H9 (cell line): ENCODE results near the gene CLPX. TPM values are rescaled to one million over a fixed set of nuclear protein-coding genes. Genes with fewer than 3 reads are reported as not detected.

Experiments used
- DNase-seq: peaks from one replicate; pipeline ENCODE4 v3.0.0-alpha.2; 2017
- H2AFZ ChIP-seq: one replicate; pipeline ENCODE4 v1.6.1; 2013; ENCODE audit warnings: mild to moderate bottlenecking, low read length, control low read depth, moderate library complexity
- H2AK5ac ChIP-seq: 2 replicates; pipeline ENCODE4 v1.6.1; 2013; ENCODE audit warnings: low read length, control low read depth, mixed read lengths; ENCODE audit not compliant: insufficient read length
- H2BK120ac ChIP-seq: one replicate; pipeline ENCODE4 v1.6.1; 2013; ENCODE audit warnings: low read depth, mild to moderate bottlenecking, low read length, control low read depth, inconsistent platforms; ENCODE audit not compliant: poor library complexity, severe bottlenecking
- H2BK12ac ChIP-seq: 2 replicates; pipeline ENCODE4 v1.6.1; 2013; ENCODE audit warnings: low read length, control low read depth, mixed read lengths, low read depth; ENCODE audit not compliant: insufficient read length
- H2BK15ac ChIP-seq: 2 replicates; pipeline ENCODE4 v1.6.1; 2013; ENCODE audit warnings: low read depth, low read length, control low read depth
- H2BK20ac ChIP-seq: one replicate; pipeline ENCODE4 v1.6.1; 2013; ENCODE audit warnings: low read depth, mild to moderate bottlenecking, low read length, control low read depth, inconsistent platforms; ENCODE audit not compliant: poor library complexity, severe bottlenecking
- H2BK5ac ChIP-seq: 2 replicates; pipeline ENCODE4 v1.6.1; 2013; ENCODE audit warnings: low read length, control low read depth, mixed read lengths; ENCODE audit not compliant: insufficient read length
- H3K14ac ChIP-seq: 2 replicates; pipeline ENCODE4 v1.6.1; 2013; ENCODE audit warnings: low read length, control low read depth; ENCODE audit not compliant: insufficient read depth
- H3K18ac ChIP-seq: 2 replicates; pipeline ENCODE4 v1.6.1; 2013; ENCODE audit warnings: low read depth, mild to moderate bottlenecking, mixed read lengths, low read length, control low read depth; ENCODE audit not compliant: insufficient read length
- H3K23ac ChIP-seq: 2 replicates; pipeline ENCODE4 v1.6.1; 2013; ENCODE audit warnings: low read length, control low read depth, mixed read lengths, low read depth; ENCODE audit not compliant: insufficient read length
- H3K23me2 ChIP-seq: 2 replicates; pipeline ENCODE4 v1.6.1; 2013; ENCODE audit warnings: low read depth, mild to moderate bottlenecking, mixed read lengths, low read length, control low read depth; ENCODE audit not compliant: insufficient read length, poor library complexity, severe bottlenecking
- H3K27ac ChIP-seq: 2 replicates; pipeline ENCODE4 v1.5.1; 2013; ENCODE audit warnings: low read length, control low read depth, mixed read lengths, low read depth; ENCODE audit not compliant: insufficient read length
- H3K27me3 ChIP-seq: 2 replicates; pipeline ENCODE4 v1.6.1; 2013; ENCODE audit warnings: low read length, control low read depth, inconsistent platforms; ENCODE audit not compliant: insufficient read depth
- H3K4ac ChIP-seq: 2 replicates; pipeline ENCODE4 v1.6.1; 2013; ENCODE audit warnings: low read depth, mild to moderate bottlenecking, control low read depth, inconsistent platforms, low read length, moderate library complexity
- H3K4me1 ChIP-seq: 2 replicates; pipeline ENCODE4 v1.6.1; 2013; ENCODE audit warnings: low read length, control low read depth, inconsistent platforms; ENCODE audit not compliant: insufficient read depth
- H3K4me2 ChIP-seq: 2 replicates; pipeline ENCODE4 v1.6.1; 2013; ENCODE audit warnings: low read length, control low read depth, mixed read lengths; ENCODE audit not compliant: insufficient read length, insufficient read depth
- H3K56ac ChIP-seq: 2 replicates; pipeline ENCODE4 v1.6.1; 2013; ENCODE audit warnings: low read depth, mild to moderate bottlenecking, mixed read lengths, low read length, control low read depth; ENCODE audit not compliant: insufficient read length
- H3K79me1 ChIP-seq: 2 replicates; pipeline ENCODE4 v1.6.1; 2013; ENCODE audit warnings: low read depth, mild to moderate bottlenecking, moderate library complexity, low read length, control low read depth, inconsistent platforms; ENCODE audit not compliant: insufficient read depth, poor library complexity, severe bottlenecking
- H3K79me2 ChIP-seq: 2 replicates; pipeline ENCODE4 v1.6.1; 2013; ENCODE audit warnings: low read length, control low read depth, inconsistent platforms; ENCODE audit not compliant: insufficient read depth
- H3K9ac ChIP-seq: 2 replicates; pipeline ENCODE4 v1.6.1; 2013; ENCODE audit warnings: low read length, control low read depth, mixed read lengths; ENCODE audit not compliant: insufficient read length; ENCODE audit errors: extremely low read depth
- H3K9me3 ChIP-seq: one replicate; pipeline ENCODE4 v1.6.1; 2013; ENCODE audit warnings: low read depth, low read length, inconsistent platforms; ENCODE audit not compliant: control insufficient read depth
- H3T11ph ChIP-seq: one replicate; pipeline ENCODE4 v1.6.1; 2013; ENCODE audit warnings: mild to moderate bottlenecking, low read length, control low read depth, inconsistent platforms
- H4K20me1 ChIP-seq: one replicate; pipeline ENCODE4 v1.6.1; 2013; ENCODE audit not compliant: control insufficient read depth, insufficient read length, insufficient read depth
- H4K5ac ChIP-seq: 2 replicates; pipeline ENCODE4 v1.6.1; 2013; ENCODE audit warnings: low read depth, mild to moderate bottlenecking, mixed read lengths, low read length, control low read depth; ENCODE audit not compliant: insufficient read length
- H4K8ac ChIP-seq: replicated peaks from 2 replicates; pipeline ENCODE4 v1.6.1; 2013; ENCODE audit warnings: low read length, control low read depth, mixed read lengths, low read depth; ENCODE audit not compliant: insufficient read length
- H4K91ac ChIP-seq: 2 replicates; pipeline ENCODE4 v1.6.1; 2013; ENCODE audit warnings: low read depth, mild to moderate bottlenecking, moderate library complexity, mixed read lengths, low read length, control low read depth; ENCODE audit not compliant: insufficient read length
- H3K27ac Mint-ChIP-seq, 3 experiments: 2 replicates in 2 of 3; 3 replicates in 1 of 3; pipeline ENCODE4 v1.8.0; 2020 to 2021; ENCODE audit warnings: mixed read lengths in 3 of 3, mild to moderate bottlenecking in 1 of 3, moderate library complexity in 1 of 3
- H3K27me3 Mint-ChIP-seq: 2 replicates; pipeline ENCODE4 v1.8.0; 2021; ENCODE audit warnings: low read depth, mild to moderate bottlenecking, moderate library complexity, mixed read lengths
- H3K36me3 Mint-ChIP-seq, 3 experiments: 2 replicates in 2 of 3; 3 replicates in 1 of 3; pipeline ENCODE4 v1.8.0; 2020 to 2021; ENCODE audit warnings: low read depth in 3 of 3, mixed read lengths in 3 of 3; ENCODE audit not compliant: insufficient read depth in 1 of 3
- H3K4me1 Mint-ChIP-seq, 2 experiments: 2 replicates each; pipeline ENCODE4 v1.8.0; 2020; ENCODE audit warnings: mixed read lengths in 2 of 2
- H3K4me3 Mint-ChIP-seq, 2 experiments: 2 replicates in 1 of 2; 3 replicates in 1 of 2; pipeline ENCODE4 v1.8.0; 2020 to 2021; ENCODE audit warnings: mild to moderate bottlenecking in 2 of 2, mixed read lengths in 2 of 2, moderate library complexity in 1 of 2
- H3K9me3 Mint-ChIP-seq, 2 experiments: 2 replicates in 1 of 2; 3 replicates in 1 of 2; pipeline ENCODE4 v1.8.0; 2020; ENCODE audit warnings: mild to moderate bottlenecking in 2 of 2, mixed read lengths in 2 of 2, moderate library complexity in 1 of 2
- WGBS: extraction: QIAGEN DNeasy Blood & Tissue Kit; methylation state at CpG from one replicate; pipeline ENCODE4 v1.1.7; 2013; ENCODE audit warnings: missing lambda C conversion rate, low lambda C conversion rate, mixed read lengths; ENCODE audit not compliant: insufficient read length; ENCODE audit errors: extremely low coverage; 5-methylcytosine and 5-hydroxymethylcytosine counted together
- total RNA-seq: library from RNA; stranded (reverse); gene quantifications from 2 replicates; pipeline ENCODE4 v1.2.1, GENCODE V29; 2021
- TF ChIP-seq, protein P1 (sequence below): fragments of 200-600 bp; sonication (generic); conservative IDR thresholded peaks from 3 replicates; pipeline ENCODE4 v1.8.0; 2021; ENCODE audit warnings: antibody characterized with exemption, mild to moderate bottlenecking

Gene CLPX
- total RNA-seq, 1 experiment from 2014 or later, result 55.8 TPM

DNA sequence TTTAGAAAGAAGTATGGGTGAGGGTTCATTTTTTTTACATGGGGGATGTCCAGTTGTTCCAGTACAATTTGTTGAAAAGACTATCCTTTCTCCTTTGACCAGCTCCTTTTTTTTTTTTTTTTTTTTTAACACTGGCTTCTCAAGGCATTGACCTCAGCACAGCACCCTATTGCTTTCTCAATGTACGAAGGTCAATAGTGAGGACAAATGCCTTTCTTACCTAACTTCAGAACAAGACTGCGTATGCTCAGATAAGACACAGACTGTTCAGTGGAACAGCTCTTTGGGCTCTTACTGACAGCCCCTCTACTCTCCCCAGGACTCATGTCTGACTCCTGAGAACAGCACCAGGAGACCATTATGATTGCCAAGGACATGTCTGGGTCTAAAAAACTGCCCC is 36.6 kb upstream of the CLPX start:
- H2AFZ ChIP-seq, result no peak overlapping the region
- no peak overlapping the region for H2BK12ac ChIP-seq
- H3K36me3 Mint-ChIP-seq, result no peaks in the 10 kb centered on the region
- no peak overlapping the region for H2BK120ac ChIP-seq
- H3K27me3 Mint-ChIP-seq, result peaks cover 3% of the 10 kb centered on the region
- H3K4me1 ChIP-seq, result no peaks in the 10 kb centered on the region
- no peak overlapping the region for H3K4me2 ChIP-seq
- no peaks in the 10 kb centered on the region for H4K20me1 ChIP-seq
- H3K79me1 ChIP-seq, result no peaks in the 10 kb centered on the region
- H4K5ac ChIP-seq, result no peak overlapping the region
- H2BK15ac ChIP-seq, result no peak overlapping the region
- H3K9ac ChIP-seq, result no peak overlapping the region
- TF ChIP-seq, protein P1, sequence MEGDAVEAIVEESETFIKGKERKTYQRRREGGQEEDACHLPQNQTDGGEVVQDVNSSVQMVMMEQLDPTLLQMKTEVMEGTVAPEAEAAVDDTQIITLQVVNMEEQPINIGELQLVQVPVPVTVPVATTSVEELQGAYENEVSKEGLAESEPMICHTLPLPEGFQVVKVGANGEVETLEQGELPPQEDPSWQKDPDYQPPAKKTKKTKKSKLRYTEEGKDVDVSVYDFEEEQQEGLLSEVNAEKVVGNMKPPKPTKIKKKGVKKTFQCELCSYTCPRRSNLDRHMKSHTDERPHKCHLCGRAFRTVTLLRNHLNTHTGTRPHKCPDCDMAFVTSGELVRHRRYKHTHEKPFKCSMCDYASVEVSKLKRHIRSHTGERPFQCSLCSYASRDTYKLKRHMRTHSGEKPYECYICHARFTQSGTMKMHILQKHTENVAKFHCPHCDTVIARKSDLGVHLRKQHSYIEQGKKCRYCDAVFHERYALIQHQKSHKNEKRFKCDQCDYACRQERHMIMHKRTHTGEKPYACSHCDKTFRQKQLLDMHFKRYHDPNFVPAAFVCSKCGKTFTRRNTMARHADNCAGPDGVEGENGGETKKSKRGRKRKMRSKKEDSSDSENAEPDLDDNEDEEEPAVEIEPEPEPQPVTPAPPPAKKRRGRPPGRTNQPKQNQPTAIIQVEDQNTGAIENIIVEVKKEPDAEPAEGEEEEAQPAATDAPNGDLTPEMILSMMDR, result no peak
- H3K18ac ChIP-seq, result no peak overlapping the region
- peaks cover 11 to 21% of the 10 kb centered on the region in 2 experiments for H3K4me1 Mint-ChIP-seq
- peak overlapping the region in 1 of 3 experiments; percentile 37; a peak in 1 of 7 replicates for H3K27ac Mint-ChIP-seq
- H2BK20ac ChIP-seq, result no peak overlapping the region
- DNase-seq, result no peak
- H3K79me2 ChIP-seq, result no peaks in the 10 kb centered on the region
- no CpG with 5 or more reads among the region's 2 CpGs for WGBS
- no peaks in the 10 kb centered on the region for H3K27me3 ChIP-seq
- no peak overlapping the region for H3K4ac ChIP-seq
- H3K23me2 ChIP-seq, result no peaks in the 10 kb centered on the region
- H3K9me3 ChIP-seq, result no peaks in the 10 kb centered on the region
- H3K56ac ChIP-seq, result no peak overlapping the region
- no peak overlapping the region for H2AK5ac ChIP-seq
- no peak overlapping the region for H4K8ac ChIP-seq
- no peak overlapping the region for H3T11ph ChIP-seq
- H3K9me3 Mint-ChIP-seq, result no peaks in the 10 kb centered on the region
- no peak overlapping the region for H2BK5ac ChIP-seq
- no peak overlapping the region for H3K4me3 Mint-ChIP-seq
- no peak overlapping the region for H3K27ac ChIP-seq
- no peak overlapping the region for H4K91ac ChIP-seq
- H3K14ac ChIP-seq, result no peak overlapping the region
- no peak overlapping the region for H3K23ac ChIP-seq
